Measurements from ENCODE around the gene POLR1C.

The POLR1C gene

DNA sequence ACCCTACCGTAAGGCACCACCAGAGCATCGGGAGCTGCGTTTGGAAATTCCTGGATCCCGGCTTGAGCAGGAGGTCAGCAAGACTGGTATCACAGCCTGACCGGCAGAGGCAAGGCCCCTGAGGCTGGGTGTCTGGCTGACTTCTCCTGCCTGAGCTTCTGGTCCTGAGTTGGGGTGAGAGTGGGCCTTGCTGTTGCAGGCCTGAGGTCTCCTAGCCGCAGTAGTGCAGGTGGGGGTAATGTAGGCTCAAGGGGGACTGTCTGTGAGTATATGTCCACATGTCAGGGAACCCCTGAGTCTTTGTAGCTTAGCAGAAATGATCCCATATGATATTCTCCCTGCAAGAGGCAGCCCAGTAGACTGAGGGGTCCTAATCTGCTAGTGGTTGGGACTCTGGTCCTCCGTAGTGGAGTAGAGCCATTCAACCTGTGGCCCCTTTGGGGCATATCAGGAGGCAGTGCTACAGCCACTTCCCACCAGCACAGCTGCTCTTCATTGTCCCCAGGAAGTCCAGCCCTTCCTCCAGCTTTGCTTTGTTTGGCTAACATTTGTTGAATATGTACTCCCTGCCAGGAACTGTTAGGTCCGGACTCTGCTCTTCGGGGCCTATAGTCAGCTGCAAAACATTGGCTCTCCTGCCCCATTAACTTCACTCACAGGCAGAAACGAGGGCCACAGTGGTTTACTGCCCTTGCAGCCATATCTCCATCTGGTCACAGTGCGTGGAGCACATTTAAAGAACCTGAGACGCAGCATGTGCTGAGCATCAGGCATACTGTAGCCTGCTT is 17.7 kb upstream of the POLR1C start:
- TF ChIP-seq, protein P1, sequence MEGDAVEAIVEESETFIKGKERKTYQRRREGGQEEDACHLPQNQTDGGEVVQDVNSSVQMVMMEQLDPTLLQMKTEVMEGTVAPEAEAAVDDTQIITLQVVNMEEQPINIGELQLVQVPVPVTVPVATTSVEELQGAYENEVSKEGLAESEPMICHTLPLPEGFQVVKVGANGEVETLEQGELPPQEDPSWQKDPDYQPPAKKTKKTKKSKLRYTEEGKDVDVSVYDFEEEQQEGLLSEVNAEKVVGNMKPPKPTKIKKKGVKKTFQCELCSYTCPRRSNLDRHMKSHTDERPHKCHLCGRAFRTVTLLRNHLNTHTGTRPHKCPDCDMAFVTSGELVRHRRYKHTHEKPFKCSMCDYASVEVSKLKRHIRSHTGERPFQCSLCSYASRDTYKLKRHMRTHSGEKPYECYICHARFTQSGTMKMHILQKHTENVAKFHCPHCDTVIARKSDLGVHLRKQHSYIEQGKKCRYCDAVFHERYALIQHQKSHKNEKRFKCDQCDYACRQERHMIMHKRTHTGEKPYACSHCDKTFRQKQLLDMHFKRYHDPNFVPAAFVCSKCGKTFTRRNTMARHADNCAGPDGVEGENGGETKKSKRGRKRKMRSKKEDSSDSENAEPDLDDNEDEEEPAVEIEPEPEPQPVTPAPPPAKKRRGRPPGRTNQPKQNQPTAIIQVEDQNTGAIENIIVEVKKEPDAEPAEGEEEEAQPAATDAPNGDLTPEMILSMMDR (conservative IDR thresholded peaks at IDR 0.05) = no peak
- H3K27ac ChIP-seq = no peak overlapping the region

DNA sequence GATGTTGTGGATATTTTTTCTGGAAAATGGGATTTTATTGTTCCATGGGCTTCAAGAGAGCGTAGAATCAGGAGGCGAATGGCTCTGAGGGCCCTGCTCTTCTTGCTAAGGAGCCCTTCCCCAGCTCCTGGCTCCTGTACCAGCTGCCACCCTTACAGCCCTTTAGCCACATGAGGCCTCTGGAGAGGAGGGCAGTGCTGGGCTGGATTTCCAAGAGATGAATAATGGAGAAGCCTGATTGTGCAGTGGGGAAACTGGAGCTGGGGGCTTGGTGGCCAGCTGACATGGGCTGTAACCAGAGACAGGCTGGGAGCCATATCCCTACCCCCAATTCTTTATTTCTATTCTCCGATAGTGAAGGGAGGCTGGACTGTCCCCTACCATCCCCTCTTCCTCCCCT is 16.0 kb upstream of the POLR1C start:
- TF ChIP-seq, protein P1 (conservative IDR thresholded peaks at IDR 0.05) = no peak
- H3K27ac ChIP-seq = no peak overlapping the region

DNA sequence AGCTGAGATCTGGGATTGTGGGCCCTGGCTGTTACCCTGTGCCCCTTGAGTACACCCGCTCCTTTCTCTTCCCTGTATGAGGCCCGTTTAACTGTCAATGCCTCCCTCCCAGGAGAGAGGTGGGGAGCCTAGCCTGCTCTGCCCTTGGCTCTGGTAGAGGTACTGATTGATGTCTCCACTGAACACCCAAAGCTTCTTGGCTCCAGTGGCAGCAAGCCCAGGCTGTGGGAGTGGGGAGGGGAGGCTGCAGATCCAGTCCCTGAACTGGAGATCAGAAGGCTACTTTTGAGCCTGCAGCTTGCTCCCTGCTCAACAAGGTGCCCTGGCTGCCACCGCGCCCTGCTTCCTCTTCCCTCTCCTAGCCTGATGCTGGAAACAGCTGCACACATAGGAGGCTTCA is 14.2 kb upstream of the POLR1C start:
- H3K27ac ChIP-seq = no peak overlapping the region
- TF ChIP-seq, protein P1 (conservative IDR thresholded peaks at IDR 0.05) = no peak

DNA sequence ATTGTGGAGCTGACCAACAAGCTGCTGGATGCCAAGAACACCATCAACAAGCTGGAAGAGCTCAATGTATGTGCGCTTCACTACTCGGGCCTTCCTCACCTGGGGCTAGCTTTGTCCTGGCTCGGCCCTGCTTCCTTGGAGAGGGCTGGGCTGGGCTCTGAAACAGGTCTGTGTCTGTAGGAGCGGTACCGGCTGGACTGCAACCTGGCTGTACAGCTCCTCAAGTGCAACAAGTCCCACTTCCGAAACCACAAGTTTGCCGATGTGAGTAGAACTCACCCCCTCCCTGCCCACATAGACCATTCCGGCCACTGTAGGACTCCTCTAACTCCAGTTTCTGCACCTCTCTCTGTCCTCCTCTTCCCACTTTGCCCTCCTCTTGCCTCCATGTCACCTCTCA is 13.4 kb upstream of the POLR1C start:
- TF ChIP-seq, protein P1 (conservative IDR thresholded peaks at IDR 0.05) = no peak
- H3K27ac ChIP-seq = no peak overlapping the region

DNA sequence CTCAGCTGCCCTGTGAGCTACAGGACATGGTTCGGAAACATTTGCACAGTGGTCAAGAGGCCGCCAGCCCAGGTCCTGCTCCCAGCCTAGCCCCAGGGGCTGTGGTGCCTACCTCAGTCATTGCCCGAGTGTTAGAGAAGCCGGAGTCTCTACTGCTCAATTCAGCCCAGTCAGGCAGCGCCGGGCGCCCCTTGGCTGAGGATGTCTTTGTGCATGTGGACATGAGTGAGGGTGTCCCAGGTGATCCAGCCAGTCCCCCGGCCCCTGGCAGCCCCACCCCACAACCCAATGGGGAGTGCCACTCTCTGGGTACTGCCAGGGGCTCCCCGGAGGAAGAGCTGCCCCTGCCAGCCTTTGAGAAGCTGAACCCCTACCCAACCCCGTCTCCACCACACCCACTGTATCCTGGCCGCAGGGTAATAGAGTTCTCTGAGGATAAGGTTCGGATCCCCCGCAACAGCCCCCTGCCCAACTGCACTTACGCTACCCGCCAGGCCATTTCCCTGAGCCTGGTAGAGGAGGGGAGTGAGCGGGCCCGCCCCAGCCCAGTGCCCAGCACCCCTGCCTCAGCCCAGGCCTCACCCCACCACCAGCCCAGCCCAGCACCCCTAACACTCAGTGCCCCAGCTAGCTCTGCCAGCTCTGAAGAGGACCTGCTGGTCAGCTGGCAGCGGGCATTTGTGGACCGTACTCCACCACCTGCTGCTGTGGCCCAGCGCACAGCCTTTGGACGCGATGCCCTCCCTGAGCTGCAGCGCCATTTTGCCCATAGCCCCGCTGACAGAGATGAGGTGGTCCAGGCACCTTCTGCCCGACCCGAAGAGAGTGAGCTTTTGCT is 11.9 kb upstream of the POLR1C start:
- H3K27ac ChIP-seq = no peak overlapping the region
- TF ChIP-seq, protein P1 (conservative IDR thresholded peaks at IDR 0.05) = no peak

DNA sequence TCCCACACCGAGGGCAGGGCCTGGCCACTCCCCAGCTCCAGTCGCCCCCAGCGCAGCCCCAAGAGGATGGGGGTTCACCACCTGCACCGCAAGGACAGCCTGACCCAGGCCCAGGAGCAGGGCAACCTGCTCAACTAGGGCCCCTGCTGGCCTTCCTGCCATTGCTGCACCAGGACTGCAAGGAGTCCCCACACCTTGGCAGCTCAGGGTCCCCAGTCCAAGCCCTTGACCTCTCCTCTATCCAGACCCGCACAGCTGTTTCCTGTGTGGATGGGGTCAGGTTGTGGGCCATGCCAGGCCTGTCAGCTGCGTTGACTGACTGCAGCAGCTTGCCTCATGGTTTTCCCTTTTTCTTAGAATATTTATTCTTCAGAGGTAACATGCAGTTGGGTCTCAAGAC is 11.2 kb upstream of the POLR1C start:
- no peak overlapping the region for H3K27ac ChIP-seq

DNA sequence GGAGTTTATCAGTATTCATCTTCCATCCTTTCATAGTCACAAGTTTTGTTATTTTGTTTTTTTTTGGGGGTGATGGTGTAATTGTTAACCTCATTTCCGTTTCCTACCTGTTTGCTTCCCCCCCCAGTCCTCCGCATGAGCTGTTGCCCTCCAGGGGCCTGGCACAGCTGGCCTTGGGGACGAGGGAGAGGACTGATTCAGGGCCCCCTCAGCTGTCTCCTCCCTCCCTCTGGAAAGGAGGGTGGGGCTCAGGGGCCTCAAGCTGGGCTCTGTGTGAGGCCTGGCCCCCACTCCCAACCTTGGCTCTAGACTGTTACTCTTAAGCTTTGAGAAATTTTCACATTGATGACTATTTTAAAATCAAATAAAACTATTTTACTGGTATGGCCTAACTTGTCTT is 10.7 kb upstream of the POLR1C start:
- no peak overlapping the region for H3K27ac ChIP-seq
- TF ChIP-seq, protein P1 (conservative IDR thresholded peaks at IDR 0.05) = no peak

More for the DNA sequence above, 11.2 kb upstream of the POLR1C start:
- TF ChIP-seq, protein P1 (conservative IDR thresholded peaks at IDR 0.05) = no peak

Data from VCaP (cell line).